Esophagus muscularis mucosa (tissue), 3 donors: ENCODE data around the gene RFTN1.

Source experiments
- CTCF ChIP-seq, 3 experiments: fragments of 200-600 bp in 2 of 3; fragments of 450-650 bp in 1 of 3; sonication (generic) in 2 of 3; IDR thresholded peaks; one replicate each; pipeline ENCODE4 v1.5.1; 2017 to 2019; ENCODE audit warnings: antibody characterized with exemption in 3 of 3, mild to moderate bottlenecking in 2 of 3, moderate library complexity in 1 of 3
- POLR2A ChIP-seq: fragments of 450-650 bp; IDR thresholded peaks from one replicate; pipeline ENCODE4 v1.6.1; 2017; ENCODE audit warnings: antibody characterized with exemption, moderate library complexity, mild to moderate bottlenecking, low read depth

DNA sequence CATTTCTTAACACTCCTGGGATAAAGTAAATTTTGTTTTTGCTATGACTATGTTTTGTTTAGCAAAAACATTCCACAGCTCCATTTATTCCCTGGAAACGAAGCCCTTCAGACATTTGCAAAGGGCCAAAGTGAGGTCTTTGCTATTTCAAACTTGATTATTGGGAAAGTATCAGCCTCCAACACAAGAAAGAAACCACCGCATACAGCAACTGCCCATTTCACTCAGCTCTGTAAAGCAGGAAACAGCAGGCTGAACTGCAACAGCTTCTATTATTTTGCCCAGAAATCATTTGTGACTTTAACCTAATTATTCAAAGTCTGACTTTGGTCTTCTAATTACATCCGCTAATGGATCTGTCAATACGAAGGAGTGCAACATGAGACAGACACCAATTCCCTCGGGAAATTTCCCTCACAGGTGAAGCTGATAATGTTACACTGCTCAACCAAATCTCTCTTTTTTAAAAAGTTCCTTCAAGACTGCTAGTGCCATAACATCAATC lies 72.1 kb downstream of the RFTN1 start:
- TF ChIP-seq POLR2A (no peak), CTCF (IDR thresholded peaks at IDR 0.05) (no peak)
